ENCODE measurements around the gene KRTAP2-1.

DNA sequence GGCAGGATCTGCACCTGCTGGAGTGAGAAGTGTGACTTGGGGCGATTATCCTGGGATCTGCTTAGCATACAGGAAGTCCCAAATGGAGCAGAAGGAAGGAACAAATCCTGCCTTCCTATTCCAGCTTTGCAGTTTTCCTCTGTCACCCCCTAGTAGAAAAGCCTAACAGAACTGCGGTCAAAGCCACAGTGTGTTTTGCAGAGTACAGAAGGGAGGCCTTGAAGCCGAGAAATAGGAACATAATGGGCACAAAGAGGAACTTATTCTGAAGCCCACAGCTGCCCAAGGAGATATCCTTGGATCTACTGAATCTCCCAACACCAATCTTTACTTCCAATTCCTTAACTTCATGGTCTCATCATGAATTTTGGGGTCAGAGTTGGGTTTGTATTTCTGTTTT is 28.6 kb downstream of the KRTAP2-1 start:
- TF ChIP-seq, protein P1, sequence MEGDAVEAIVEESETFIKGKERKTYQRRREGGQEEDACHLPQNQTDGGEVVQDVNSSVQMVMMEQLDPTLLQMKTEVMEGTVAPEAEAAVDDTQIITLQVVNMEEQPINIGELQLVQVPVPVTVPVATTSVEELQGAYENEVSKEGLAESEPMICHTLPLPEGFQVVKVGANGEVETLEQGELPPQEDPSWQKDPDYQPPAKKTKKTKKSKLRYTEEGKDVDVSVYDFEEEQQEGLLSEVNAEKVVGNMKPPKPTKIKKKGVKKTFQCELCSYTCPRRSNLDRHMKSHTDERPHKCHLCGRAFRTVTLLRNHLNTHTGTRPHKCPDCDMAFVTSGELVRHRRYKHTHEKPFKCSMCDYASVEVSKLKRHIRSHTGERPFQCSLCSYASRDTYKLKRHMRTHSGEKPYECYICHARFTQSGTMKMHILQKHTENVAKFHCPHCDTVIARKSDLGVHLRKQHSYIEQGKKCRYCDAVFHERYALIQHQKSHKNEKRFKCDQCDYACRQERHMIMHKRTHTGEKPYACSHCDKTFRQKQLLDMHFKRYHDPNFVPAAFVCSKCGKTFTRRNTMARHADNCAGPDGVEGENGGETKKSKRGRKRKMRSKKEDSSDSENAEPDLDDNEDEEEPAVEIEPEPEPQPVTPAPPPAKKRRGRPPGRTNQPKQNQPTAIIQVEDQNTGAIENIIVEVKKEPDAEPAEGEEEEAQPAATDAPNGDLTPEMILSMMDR (IDR thresholded peaks at IDR 0.05) = no peak
- no peak for TF ChIP-seq EZH2 (IDR thresholded peaks at IDR 0.05; ENCODE audit: borderline replicate concordance, insufficient read depth, low read depth, low read length, poor library complexity, severe bottlenecking)
